ENCODE results near the gene MYOD1. TPM values are rescaled to one million over a fixed set of nuclear protein-coding genes. Genes with fewer than 3 reads are reported as not detected.

MYOD1 gene
- total RNA-seq, 3 donors from 2014 or later = not detected

DNA sequence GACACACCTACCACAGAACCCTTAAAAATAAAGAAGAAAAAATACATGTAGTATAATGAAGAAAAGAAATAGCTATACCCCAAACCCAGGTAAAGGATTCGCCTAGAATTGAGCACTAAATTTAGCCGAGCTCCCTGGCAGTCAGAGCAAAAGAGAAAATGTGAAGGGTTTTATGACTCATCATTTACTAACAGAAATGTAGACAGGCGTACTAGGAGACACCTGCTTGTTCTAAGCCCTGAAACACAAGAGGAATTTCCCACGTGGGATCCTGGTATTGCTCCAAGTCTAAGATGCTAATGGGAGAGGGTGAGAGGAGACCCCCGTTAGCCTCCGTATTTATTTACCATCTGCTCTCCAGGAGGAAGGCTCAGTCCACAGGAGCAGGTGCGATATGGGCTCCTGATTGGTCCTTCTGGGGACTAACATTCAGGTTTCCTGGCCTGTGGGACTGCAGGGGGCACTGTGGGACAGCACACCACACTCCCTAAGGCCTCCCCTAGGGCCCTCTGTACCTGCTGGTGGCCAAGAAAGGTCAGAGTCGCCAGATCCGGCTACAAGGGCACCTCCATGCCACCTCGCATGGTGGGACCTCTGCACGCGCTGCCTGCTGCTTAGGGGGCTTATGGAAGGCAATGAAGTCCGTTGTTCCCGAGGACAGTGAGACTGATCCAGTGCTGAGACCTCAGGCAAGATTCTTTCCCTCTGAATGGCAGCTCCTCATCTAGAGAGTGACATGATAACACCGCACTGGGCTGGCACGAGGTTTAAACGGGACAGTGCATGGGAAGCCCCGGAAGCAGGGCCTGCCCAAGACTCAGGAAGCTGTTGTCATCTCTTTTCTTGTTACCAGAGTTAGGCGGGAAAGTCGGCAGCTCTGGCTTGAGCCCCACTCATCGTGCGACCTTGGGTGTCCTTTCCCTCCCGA is 41.0 kb downstream of the MYOD1 start:
- ATAC-seq (peak; percentile 92), DNase-seq (peak; percentile 50 to 80 (median 80))
- peak; percentile 42 for TF ChIP-seq CTCF (IDR thresholded peaks at IDR 0.05)
- no peak overlapping the region for H3K4me3 ChIP-seq
- H3K4me1 ChIP-seq (ENCODE audit: low read depth) = no peaks in the 10 kb centered on the region
- no peaks in the 10 kb centered on the region for H3K36me3 ChIP-seq (ENCODE audit: low read depth)
- H3K9me3 ChIP-seq = no peaks in the 10 kb centered on the region
- intact Hi-C loops (cut with DNase I, micrococcal nuclease) = loop anchor here (5.0 to 10.0 kb wide), 3 partner anchors 67 to 224 kb away; no protein-coding TSS in a partner anchor

DNA sequence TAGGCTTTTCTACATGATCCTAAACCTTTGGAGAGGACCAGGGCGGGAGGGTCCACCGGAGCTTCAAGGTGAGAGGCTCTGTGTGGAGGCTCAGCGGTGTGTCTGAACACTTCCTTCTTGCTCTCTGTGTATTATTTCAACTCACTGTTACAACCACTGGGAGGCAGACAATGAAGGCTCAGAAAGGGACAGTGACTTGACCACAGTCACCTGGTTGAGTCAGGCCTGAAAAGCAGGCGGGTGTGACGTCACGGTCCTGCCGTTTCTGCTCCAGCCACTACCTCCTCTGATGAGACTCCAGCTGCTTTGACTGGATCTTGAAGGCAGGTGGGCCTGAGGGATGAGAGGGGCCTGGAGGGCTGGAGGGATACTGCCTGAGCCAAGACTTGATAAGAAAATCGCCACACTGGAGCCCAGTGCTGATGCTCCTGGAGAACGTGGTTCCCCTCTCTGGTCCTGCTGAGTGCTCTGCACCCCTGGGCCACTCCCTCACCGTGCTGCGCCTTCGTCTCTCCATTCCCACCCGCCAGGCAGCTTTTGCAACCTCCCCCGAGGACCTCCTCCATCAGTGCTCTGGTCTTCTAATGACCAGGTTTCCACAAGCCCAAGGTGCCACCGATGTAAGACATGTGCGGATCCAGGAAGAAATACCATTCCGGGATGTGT is 43.1 kb downstream of the MYOD1 start:
- TF ChIP-seq CTCF (IDR thresholded peaks at IDR 0.05) = no peak
- DNase-seq (peak in 1 of 3 donors; percentile 29), ATAC-seq (no peak)
- no peaks in the 10 kb centered on the region for H3K9me3 ChIP-seq
- H3K36me3 ChIP-seq (ENCODE audit: low read depth) = no peaks in the 10 kb centered on the region
- H3K4me3 ChIP-seq = no peak overlapping the region
- intact Hi-C loops (cut with DNase I, micrococcal nuclease) = loop anchor here (5.0 to 10.0 kb wide), 3 partner anchors 65 to 222 kb away; no protein-coding TSS in a partner anchor
- no peaks in the 10 kb centered on the region for H3K4me1 ChIP-seq (ENCODE audit: low read depth)

DNA sequence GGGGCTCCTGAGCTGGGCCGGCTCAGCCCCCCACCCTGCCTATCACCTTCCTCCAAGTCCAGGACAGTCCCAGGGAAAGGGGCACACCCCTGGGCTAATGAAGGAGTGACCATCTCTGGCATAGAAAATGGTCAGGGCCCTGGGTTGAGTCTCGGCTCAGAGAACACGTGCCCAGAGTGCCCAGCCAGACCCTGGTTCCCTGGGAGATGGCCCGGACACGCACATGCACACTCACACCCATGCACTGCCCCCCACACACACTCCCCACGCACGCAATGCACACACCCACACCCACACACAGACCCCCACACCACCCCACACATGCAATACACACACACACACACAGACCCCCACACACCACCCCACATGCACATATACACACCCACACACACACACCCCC is 43.9 kb downstream of the MYOD1 start:
- intact Hi-C loops (cut with DNase I, micrococcal nuclease) = loop anchor here (5.0 to 10.0 kb wide), 3 partner anchors 64 to 222 kb away; no protein-coding TSS in a partner anchor
- Histone ChIP-seq H3K36me3 (ENCODE audit: low read depth) (no peaks in the 10 kb centered on the region), H3K4me3 (no peak overlapping the region), H3K4me1 (ENCODE audit: low read depth) (no peaks in the 10 kb centered on the region), H3K9me3 (no peaks in the 10 kb centered on the region)
- ATAC-seq = no peak
- TF ChIP-seq CTCF (IDR thresholded peaks at IDR 0.05) = no peak
- DNase-seq = peak in 1 of 3 donors; percentile 17

GRCh38 chr11:17763703-17764102 is 44.3 kb downstream of the MYOD1 start:
- Histone ChIP-seq H3K4me1 (ENCODE audit: low read depth) (no peaks in the 10 kb centered on the region), H3K4me3 (no peak overlapping the region), H3K9me3 (no peaks in the 10 kb centered on the region), H3K36me3 (ENCODE audit: low read depth) (no peaks in the 10 kb centered on the region)
- no peak for ATAC-seq
- no peak for TF ChIP-seq CTCF (IDR thresholded peaks at IDR 0.05)
- peak in 1 of 3 donors; percentile 5 for DNase-seq
- intact Hi-C loops (cut with DNase I, micrococcal nuclease) = loop anchor here (5.0 to 10.0 kb wide), 3 partner anchors 64 to 221 kb away; no protein-coding TSS in a partner anchor

- intact Hi-C loops (cut with DNase I, micrococcal nuclease) = loop anchor here (5.0 to 10.0 kb wide), 3 partner anchors 63 to 220 kb away; no protein-coding TSS in a partner anchor
- Histone ChIP-seq H3K4me3 (no peak overlapping the region), H3K4me1 (ENCODE audit: low read depth) (no peaks in the 10 kb centered on the region), H3K9me3 (no peaks in the 10 kb centered on the region), H3K36me3 (ENCODE audit: low read depth) (no peaks in the 10 kb centered on the region)
- DNase-seq (peak in 1 of 3 donors; percentile 14), ATAC-seq (no peak)
- no peak for TF ChIP-seq CTCF (IDR thresholded peaks at IDR 0.05)
Measured at GRCh38 chr11:17764446-17765218, 45.3 kb downstream of the MYOD1 start.

Measured in mucosa of descending colon (tissue), 3 donors.